ENCODE data around the gene CHST12. TPM values are rescaled to one million over a fixed set of nuclear protein-coding genes. Genes with fewer than 3 reads are reported as not detected.

Gene CHST12
- total RNA-seq, 1 donor from 2014 or later, result 29.8 TPM

DNA sequence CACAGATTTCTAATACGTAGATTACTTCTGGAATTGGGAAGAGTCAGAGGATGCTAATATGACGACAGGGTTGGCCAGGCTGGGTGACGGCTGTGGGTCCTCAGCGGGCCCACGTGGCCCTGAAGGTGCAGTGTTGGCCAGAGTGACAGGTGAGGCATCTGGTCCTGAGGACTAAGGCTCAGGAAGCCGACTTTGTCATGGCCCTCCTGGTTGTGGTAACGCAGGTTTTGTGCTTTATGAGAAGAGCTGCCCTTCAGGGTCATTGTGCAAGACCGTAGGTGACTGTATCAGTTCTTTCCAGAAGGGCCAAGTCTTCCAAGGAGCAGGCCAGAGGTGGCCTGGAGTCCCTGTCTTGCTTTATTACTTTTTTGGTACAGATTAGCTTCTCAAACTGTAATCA is 46.2 kb upstream of the CHST12 start:
- Histone ChIP-seq H3K9me3 (no peaks in the 10 kb centered on the region), H3K27ac (no peak overlapping the region), H3K27me3 (no peaks in the 10 kb centered on the region), H3K36me3 (peaks cover 39% of the 10 kb centered on the region), H3K4me1 (peaks cover 46% of the 10 kb centered on the region), H3K4me3 (no peak overlapping the region)
- intact Hi-C loops (cut with DNase I), result loop anchor here (10.0 kb wide), 1 partner anchor 112 kb away; the partner anchor contains the start of genes MRM2 and NUDT1
- no peak for ATAC-seq
- no peak for DNase-seq
- TF ChIP-seq, protein P1, sequence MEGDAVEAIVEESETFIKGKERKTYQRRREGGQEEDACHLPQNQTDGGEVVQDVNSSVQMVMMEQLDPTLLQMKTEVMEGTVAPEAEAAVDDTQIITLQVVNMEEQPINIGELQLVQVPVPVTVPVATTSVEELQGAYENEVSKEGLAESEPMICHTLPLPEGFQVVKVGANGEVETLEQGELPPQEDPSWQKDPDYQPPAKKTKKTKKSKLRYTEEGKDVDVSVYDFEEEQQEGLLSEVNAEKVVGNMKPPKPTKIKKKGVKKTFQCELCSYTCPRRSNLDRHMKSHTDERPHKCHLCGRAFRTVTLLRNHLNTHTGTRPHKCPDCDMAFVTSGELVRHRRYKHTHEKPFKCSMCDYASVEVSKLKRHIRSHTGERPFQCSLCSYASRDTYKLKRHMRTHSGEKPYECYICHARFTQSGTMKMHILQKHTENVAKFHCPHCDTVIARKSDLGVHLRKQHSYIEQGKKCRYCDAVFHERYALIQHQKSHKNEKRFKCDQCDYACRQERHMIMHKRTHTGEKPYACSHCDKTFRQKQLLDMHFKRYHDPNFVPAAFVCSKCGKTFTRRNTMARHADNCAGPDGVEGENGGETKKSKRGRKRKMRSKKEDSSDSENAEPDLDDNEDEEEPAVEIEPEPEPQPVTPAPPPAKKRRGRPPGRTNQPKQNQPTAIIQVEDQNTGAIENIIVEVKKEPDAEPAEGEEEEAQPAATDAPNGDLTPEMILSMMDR (IDR thresholded peaks at IDR 0.05), result no peak

DNA sequence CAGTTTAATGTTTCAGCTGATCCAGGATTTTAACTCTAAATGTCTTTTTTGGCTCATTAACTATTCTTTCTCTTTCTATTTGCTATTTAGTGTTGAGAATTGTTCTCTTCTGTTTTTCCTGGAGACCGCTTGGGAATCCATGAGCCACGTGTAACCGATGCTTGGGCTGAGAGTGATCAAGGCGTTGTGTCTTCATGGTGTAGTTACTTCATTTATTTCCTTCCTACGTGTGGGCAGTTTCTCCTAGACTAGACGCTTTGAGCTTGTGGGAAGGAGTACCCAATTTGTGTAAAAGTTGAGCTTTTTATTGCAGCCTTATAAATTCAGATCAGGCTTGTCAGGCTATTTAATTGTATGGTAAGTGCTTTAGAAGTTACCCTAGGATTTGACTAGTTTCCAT is 45.8 kb upstream of the CHST12 start:
- H3K9me3 ChIP-seq, result no peaks in the 10 kb centered on the region
- intact Hi-C loops (cut with DNase I), result loop anchor here (10.0 kb wide), 1 partner anchor 113 kb away; the partner anchor contains the start of genes MRM2 and NUDT1
- H3K27ac ChIP-seq, result no peak overlapping the region
- TF ChIP-seq, protein P1 (IDR thresholded peaks at IDR 0.05), result no peak
- no peaks in the 10 kb centered on the region for H3K27me3 ChIP-seq
- DNase-seq (no peak), ATAC-seq (no peak)
- H3K4me3 ChIP-seq, result no peak overlapping the region
- peaks cover 43% of the 10 kb centered on the region for H3K36me3 ChIP-seq
- peaks cover 46% of the 10 kb centered on the region for H3K4me1 ChIP-seq

DNA sequence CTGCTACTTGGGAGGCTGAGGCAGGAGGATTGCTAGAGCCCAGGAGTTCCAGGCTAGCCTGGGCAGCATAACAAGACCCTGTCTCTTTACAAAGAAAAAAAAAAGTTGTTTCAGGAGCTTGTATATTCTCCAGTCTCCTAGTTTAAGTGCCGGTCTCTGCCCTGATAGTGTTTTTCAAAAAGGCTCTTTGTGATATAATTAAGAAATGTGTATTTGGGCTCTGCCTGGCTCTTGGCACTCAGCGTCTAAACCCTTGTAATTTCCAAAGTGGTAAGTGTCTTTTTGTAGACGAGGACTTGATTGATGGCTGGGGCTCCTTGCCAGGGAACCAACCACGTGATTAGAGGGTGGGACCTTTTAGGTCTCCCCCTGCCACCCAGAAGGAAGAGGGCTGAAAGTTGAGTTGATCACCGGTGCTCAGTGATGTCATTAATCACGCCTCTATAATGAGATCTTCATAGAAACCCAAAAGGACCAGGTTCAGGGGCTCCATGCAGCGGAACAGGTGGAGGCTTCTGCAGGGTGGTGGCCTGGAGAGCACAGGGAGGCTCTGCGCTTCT is 44.4 kb upstream of the CHST12 start:
- TF ChIP-seq, protein P1 (IDR thresholded peaks at IDR 0.05), result no peak
- Histone ChIP-seq H3K4me3 (no peak overlapping the region), H3K27ac (no peak overlapping the region), H3K4me1 (peaks cover 39% of the 10 kb centered on the region), H3K36me3 (peaks cover 58% of the 10 kb centered on the region), H3K27me3 (no peaks in the 10 kb centered on the region), H3K9me3 (no peaks in the 10 kb centered on the region)
- ATAC-seq (no peak), DNase-seq (no peak)
- intact Hi-C loops (cut with DNase I), result loop anchor here (10.0 kb wide), 1 partner anchor 114 kb away; the partner anchor contains the start of genes MRM2 and NUDT1

DNA sequence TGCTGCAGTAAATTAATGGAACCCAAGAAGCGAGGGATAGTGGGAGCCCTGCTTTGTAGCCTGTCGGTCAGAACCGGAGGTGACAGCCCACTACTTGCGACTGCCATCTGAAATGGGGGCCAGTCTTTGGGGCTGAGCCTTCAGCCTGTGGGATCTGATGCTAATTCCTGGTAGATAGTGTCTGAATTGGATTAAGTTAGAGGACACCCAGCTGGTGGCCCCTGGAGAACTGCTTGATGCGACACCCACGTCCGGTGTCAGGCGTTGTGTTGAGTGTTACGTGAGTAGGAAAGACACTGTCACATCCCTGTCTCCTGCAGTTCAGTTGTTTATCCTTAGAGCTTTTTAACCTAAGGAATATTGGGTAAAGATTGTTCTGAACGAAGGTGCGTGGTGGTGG is 43.8 kb upstream of the CHST12 start:
- ATAC-seq (no peak), DNase-seq (no peak)
- Histone ChIP-seq H3K36me3 (peaks cover 64% of the 10 kb centered on the region), H3K9me3 (no peaks in the 10 kb centered on the region), H3K27me3 (no peaks in the 10 kb centered on the region), H3K4me1 (peaks cover 39% of the 10 kb centered on the region), H3K4me3 (no peak overlapping the region), H3K27ac (no peak overlapping the region)
- intact Hi-C loops (cut with DNase I), result loop anchor here (10.0 kb wide), 1 partner anchor 115 kb away; the partner anchor contains the start of genes MRM2 and NUDT1
- TF ChIP-seq, protein P1 (IDR thresholded peaks at IDR 0.05), result no peak

DNA sequence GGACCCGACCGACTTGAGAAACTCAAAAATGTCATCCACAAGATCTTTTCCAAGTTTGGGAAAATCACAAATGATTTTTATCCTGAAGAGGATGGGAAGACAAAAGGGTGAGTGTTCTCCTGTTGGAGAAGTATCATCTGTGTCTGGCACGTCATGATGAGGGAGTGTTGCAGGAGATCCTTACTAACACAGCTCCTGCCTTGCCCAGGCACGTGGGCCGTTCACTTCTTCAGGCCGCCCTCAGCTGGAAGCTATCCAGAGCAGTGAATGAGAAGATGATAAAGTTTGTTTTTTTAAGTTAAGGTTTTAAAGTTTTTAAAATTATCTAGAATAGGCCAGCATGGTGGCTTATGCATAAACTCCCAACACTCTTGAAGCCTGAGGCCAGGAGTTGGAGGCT is 42.6 kb upstream of the CHST12 start:
- ATAC-seq, result no peak
- peaks cover 37% of the 10 kb centered on the region for H3K4me1 ChIP-seq
- TF ChIP-seq, protein P1 (IDR thresholded peaks at IDR 0.05), result no peak
- H3K4me3 ChIP-seq, result no peak overlapping the region
- no peak overlapping the region for H3K27ac ChIP-seq
- H3K36me3 ChIP-seq, result peaks cover 76% of the 10 kb centered on the region
- no peak for DNase-seq
- intact Hi-C loops (cut with DNase I), result no loop called here
- no peaks in the 10 kb centered on the region for H3K27me3 ChIP-seq
- no peaks in the 10 kb centered on the region for H3K9me3 ChIP-seq

Measured in upper lobe of right lung (tissue), 1 donor.